Activated CD8-positive, alpha-beta memory T cell treated with anti-CD3 and anti-CD28 coated beads for 1 hour (primary cell): ENCODE measurements around the gene SLC6A8.
"Not testable (repeated sequence)": the region's sequence is repeated elsewhere in the genome, so short reads cannot be mapped to it uniquely, and the experiment has no call there.

Experiments
- DNase-seq, 2 donors: peaks; one replicate each; pipeline ENCODE4 v3.0.0-alpha.2; 2020; ENCODE audit warnings: low read depth in 1 of 2; ENCODE audit errors: extremely low read depth in 1 of 2

The SLC6A8 gene

GRCh38 chrX:153744210-153745066, 56.7 kb downstream of the SLC6A8 start:
- no peak for DNase-seq

GRCh38 chrX:153745067-153745433, 57.3 kb downstream of the SLC6A8 start:
- not testable (repeated sequence) for DNase-seq
